ENCODE data around the gene ZBTB33.

ZBTB33 gene

GRCh38 chrX:120269373-120270035 is 18.9 kb downstream of the ZBTB33 start:
- DNase-seq, result no peak

DNA sequence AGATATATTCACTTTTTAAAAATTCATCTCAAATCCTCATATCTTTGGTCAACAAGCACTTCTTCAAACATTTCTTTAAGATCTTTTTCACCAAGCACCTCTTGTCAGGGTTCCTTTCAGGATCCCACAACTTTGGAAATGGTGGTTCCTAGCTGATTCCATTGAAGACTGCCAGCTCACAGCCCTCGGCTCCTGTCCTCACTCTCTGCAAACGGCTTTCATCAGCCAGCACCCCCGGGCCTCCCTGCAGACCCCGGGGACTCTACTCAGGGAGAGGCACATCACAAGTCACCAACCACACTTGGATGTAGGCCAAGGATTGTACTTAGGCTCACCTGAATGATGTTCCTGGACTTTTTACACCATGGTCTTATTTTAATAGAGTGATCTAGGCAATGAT is 20.0 kb downstream of the ZBTB33 start:
- no peak for DNase-seq

GRCh38 chrX:120271218-120271617 is 20.6 kb downstream of the ZBTB33 start:
- DNase-seq, result no peak

DNA sequence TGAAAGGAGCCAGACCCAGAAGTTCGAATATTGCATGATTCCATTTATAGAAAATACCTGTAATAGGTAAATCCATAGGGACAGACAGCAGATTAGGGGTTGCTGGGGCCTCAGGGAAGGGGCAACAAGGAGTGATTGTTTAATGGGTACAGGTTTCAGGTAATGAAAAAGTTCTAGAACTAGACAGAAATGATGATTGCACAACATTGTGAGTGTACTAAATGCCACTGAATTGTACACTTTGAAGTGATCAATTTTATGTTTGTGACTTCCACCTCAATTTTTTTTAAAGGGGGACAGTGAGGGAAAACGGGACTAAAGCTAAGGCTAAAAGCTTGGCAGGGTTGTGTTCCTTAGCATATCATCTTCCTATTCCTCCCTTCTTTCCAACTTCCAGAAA is 23.5 kb downstream of the ZBTB33 start:
- DNase-seq, result no peak

GRCh38 chrX:120274958-120275357 is 24.3 kb downstream of the ZBTB33 start:
- no peak for DNase-seq

DNA sequence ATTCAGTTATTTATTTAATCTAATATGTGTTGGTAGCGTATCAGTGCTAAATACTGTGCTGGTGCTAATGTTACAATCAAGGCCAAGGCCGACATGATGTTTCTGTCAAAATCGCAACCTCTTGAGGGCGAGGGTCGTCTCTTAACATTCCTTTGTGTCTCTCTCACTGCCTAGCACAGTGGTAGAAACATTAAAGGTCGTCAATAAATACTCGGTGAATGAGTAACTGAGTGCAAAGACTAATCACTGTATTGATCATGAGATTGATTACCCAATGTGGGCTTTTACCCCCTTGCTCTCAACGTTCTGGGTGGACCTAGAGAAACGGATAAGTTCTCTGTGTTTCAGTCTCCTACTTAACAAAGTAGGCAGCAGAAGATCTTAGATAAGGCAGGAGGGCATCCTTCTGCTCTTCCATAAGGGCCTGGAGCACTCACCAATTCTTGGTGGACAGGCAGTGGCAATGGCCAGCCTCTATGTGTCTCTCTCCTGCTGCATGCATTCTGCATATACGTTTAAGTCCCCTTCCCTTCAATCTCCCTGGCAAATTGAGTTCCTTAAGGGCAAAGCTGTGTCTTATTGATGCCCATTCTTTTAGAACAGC is 30.5 kb downstream of the ZBTB33 start:
- DNase-seq, result no peak

GRCh38 chrX:120281761-120282160 is 31.1 kb downstream of the ZBTB33 start:
- DNase-seq, result no peak

DNA sequence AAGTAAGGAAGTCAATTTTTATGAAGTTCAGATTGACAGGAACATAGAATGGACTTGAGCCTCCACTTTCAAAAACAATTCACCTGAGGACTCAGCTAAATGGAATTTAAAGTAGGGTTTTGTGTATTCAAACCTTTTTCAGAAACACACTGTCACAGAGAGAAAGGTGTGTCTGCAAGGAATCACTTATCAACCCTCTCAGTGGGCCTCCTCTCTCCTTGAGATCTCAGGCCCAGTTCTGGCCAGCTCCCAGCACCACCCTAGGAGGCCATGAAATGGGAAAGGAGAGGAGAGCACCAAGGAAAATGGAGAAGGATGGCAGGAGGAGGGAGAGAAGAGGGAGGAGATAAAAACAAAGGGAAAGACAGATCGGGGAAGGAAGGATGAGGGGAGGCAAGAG is 32.1 kb downstream of the ZBTB33 start:
- no peak for DNase-seq

GRCh38 chrX:120286733-120287512 is 36.3 kb downstream of the ZBTB33 start:
- no peak for DNase-seq

GRCh38 chrX:120287513-120288112 is 37.0 kb downstream of the ZBTB33 start:
- no peak for DNase-seq

DNA sequence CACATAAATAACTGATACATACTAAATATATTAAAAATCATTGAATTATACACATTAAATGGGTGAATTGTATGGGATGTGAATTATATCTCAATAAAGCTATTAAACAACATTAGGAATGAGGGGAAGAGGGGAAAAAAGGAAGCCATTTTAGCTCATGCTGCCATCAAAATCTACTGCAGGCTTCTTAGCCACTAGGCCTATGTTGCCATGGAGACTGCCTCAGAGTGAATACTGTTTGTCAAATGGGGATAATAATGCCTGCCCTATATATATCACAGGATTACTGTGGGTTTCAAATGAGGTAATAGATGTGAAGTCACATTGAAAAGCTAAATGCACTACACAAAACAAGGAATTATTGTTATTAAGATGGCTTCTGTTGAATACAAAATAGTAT is 39.5 kb downstream of the ZBTB33 start:
- no peak for DNase-seq

DNA sequence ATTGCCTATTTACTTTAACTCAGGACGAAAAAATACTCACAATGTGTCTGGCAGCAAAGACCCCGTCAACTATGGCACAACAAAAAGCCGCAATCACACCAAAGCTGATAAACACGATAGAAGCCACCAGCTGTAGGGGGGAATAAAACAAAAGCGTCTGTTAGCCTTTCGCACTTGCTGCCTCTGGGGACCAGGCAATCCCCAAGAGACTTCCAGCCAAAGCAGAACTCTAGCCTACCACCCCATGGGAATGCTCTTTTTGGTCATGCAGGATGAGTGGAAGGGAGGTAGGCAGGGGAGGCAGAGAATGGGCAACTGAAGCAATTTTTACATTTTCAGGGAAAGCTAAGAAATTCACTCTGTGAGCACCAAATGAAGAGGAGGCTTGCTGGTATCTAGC is 40.6 kb downstream of the ZBTB33 start:
- DNase-seq, result no peak

- no peak for DNase-seq
Observed at GRCh38 chrX:120293015-120293414, 42.4 kb downstream of the ZBTB33 start.

- no peak for DNase-seq
Observed at GRCh38 chrX:120294651-120295050, 44.0 kb downstream of the ZBTB33 start.

DNA sequence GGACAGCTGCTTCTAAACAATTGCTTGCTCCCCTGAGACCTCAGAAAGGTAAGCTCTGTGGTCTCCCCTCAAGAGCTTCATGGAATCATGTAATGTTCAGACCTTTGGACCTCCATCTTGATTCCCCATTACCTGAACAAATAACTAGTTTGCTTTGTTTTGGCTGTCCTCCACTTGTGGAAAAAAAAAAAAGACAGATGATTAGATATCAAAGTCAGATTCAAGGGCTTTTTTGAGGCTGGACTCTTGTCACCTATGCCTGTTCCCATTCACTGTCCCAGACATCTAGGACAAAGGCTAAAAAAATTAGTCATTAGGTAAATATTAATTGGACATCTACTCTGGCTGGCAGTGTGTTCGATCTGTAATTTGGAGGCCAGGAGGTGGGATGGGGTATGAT is 47.3 kb downstream of the ZBTB33 start:
- DNase-seq, result no peak

DNA sequence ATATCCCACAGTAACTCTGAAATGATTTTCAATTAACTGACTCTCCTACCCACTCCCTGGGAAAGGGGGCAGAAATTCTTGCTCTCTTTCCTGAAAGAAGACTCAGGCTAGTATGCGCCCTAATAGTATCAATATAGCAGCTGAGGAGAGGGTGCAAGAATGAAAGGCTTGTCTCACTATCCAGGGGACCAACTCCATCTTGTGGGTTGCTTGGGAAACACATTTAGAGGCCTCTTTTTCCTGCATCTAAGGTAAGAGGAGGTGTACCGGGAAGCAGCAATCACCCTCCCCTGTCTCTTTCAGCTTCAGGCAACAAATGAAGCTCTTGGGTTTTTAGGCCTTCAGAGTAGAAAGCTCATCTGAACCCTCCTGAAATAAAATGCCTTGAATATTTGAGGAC is 49.3 kb downstream of the ZBTB33 start:
- no peak for DNase-seq

DNA sequence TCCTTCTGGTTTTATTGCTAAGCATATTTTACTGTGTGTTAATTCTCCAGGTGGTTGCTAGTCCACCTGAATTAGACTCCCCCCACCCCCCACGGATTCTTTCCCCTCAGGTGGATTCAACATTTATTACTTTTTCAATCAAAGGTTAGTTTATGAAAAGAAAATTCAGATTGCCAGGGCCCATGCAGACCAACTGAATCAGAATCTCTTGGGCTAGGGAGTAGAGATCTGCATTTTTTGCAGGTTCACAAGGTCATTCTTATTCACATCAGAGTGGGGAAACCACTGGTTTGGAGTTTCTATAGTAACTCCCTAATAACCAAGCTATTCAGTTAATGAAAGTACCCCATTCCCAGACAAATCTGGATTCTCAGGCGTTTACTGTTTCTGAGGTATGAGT is 50.9 kb downstream of the ZBTB33 start:
- DNase-seq, result no peak

- DNase-seq, result no peak
Observed at GRCh38 chrX:120301960-120302359, 51.3 kb downstream of the ZBTB33 start.

DNA sequence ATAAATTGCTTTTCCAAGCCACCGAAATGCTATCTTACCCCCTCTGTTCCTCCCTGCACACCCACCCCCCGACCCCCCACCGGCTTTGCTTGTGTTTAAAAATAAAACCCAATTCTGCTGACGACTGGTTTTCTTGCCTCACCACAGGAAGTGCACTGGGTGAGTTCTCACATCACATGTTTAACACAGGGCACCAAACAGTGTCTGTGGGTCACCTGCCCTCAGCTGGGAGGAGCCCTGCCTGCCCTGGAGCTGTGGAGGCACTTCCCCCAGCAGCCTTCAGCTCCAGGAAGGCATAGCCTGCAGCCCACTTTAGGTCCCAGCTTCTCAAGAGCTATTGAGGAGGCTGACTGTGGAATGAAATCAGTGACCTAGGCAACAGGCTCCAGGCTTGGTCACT is 51.8 kb downstream of the ZBTB33 start:
- DNase-seq, result peak; percentile 38

- DNase-seq, result no peak
Observed at GRCh38 chrX:120304256-120304655, 53.6 kb downstream of the ZBTB33 start.

DNA sequence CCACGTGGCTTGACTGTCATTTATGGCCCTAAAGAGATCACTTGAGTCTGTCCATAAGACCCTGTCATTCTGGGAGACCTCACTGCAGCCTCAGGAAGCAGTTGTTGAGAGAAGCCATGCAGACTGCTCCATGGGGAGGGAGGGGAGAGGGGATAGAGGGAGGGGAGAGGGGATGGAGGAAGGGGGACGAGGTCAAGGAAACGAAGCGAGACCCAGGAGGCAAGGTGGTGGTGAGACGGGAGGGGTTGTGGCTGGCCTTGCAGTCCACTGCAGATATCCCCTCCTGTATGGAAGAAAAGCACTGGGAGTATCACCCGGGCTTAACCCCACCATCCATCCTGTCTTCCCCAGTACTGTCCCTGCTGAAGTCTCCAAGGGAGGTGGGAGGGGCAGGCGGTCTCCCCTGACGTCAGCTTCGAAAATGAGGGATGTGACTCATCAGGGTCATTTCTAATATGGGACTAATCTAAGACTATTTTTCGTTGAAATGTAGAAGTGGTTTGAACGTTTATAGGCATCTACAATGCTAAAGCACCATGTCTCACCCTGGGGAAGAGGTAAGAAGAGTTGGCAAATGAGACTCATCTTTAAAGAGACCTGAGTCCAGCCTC is 55.0 kb downstream of the ZBTB33 start:
- no peak for DNase-seq

DNA sequence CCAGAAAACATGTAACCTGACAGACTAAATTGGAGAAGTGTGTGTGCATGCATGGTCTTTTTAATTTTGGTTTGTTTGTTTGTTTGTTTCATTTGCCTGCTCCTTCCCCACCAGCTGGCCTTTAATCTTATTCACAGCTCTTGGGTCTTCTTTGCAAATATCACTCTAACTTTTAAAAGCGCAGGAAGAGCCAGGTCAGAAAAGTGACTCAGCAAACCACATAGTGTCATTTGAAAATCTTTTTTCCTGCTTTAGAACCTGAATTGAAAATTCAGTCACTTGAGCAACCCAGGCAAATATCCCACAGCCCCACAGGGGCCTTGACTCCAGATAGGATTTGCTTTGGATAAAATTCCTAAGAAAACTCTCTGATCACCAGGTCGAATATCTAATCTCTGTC is 56.0 kb downstream of the ZBTB33 start:
- no peak for DNase-seq

Measured in activated effector memory CD4-positive, alpha-beta T cell treated with Interleukin-2 at 50 U/mL for 16 hours (primary cell).